NOMO-1 treated with DMSO at 0.1 percent for 48 hours (cell line): ENCODE measurements around the gene APC2.
A peak's percentile ranks its signal among the peaks of the same experiment; 100 is the strongest.
"Not testable (repeated sequence)": the region's sequence is repeated elsewhere in the genome, so short reads cannot be mapped to it uniquely, and the experiment has no call there.

ENCODE experiments used
- DNase-seq: peaks from one replicate; lab custom pipeline; 2025; ENCODE audit not compliant: unreplicated experiment; lab: John Stamatoyannopoulos, UW

APC2 gene

DNA sequence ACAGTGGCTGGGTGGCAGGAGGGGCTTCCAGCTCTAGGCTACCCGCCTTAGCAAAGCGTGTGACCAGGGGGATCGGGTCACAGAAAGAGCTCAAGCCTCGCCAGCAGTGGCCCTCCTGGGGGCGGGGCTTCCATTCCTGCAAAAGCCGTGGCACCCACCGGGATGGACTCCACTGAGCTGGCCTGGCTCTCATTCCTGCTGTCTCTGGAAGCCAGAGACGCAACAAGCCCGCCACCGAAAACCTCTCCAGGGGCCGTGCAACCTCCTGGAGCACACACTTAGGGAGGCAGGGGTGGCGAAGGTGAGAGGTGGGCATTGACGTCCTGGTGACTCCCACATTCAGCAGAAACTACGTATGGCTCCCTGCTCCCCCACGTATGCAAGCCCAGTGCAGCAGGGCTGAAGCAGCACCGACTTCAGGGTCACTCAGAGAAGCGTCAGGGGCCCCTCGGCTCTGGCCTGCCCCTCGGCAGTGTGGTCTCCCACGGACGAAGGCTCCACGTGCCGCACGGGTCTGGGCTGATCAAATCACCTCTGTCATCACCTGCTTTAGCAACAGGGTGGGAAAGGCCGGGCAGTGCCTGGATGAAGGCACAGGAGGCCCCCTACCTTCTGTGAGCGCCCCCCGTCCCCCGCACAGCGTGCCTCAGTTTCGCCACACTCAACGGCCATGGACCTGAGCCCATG, 26.0 kb downstream of the APC2 start:
- DNase-seq = no peak

DNA sequence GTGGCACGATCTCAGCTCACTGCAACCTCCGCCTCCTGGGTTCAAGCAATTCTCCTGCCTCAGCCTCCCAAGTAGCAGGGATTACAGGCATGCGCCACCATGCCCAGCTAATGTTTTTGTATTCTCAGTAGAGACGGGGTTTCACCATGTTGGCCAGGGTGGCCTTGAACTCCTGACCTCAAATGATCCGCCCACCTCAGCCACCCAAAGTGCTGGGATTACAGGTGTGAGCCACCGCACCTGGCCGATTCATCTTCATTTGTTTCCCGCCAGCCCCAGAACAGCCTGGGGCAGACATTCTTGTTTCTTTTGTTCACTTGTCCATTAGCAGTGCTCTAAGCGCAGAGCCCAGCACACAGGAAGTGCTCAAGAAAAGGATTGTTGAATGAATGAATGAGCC, 27.1 kb downstream of the APC2 start:
- not testable (repeated sequence) for DNase-seq

DNA sequence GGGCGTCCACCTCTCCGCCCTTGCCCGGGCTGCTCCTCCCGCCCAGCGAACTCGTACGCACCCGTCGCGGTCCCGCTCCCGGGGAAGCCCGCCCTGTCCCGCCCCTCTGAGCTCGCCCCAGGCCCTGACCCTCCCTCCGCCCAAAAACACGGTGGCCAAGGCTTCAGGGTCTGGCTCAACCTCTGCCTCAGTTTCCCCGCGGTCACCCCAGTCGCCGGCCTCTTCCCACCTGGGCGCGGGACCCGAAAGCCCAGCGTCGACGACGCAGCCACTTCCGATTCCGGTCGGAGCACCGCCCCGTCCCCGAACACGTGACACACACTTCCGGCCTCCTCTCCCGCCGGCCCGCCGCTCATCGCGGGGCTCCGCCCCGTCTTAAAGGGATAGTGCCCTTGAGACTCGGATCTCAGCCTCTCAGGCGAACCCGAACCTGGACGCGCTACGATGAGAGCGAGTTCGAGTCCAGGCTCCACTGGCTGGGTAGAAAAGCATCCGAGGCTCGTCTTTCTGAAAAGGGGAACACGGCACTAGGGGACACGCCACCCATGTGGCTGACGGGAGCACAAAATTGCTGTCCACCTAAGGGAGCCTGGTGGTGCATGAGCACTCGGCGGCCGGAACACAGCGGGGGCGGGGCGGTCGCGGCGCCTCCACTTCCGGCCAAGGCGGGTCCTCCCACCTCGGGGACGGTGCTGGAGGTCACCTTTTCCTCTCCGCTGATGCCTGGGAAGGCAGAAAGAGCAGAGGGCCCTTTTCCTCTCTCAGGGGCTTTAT, 29.2 kb downstream of the APC2 start, which contains the start of gene C19orf25:
C19orf25 (minus strand) TSS at position 282 of the 774 bp plus-strand sequence. CDS start 312 bp downstream, outside the sequence.
- DNase-seq = peak; percentile 93

DNA sequence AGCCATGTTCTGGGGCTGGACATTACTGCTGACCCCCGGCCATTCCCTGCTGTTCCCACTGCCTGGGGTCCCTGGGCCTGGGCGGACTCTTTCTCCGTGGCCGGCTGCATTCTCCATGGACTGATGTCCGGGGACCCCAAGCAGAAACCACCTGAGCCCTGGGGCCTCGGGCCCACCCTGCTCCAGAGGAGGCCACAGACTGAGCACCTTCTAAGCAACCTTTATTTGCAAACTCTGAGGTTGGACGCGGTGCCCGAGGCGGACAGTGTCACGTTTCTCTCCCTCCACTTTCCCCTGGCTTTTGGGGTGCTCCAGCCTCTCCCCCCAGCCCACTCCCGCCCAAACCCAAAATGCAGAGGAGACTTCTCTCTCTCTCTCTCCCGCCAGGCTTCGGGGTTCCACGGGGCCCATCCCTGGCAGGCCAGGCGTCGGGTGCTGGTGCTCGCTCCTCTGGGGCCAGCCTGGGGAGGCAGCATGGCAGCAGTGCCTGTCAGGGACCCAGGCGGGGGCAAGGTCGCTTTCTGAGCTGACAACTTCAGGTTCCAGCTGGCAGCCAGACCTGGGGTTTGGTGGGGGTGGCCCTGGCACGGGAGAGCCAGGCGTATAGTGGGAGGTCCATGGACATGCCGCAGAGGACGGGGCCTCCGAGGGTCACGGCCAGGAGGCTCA, 31.4 kb downstream of the APC2 start:
- DNase-seq = no peak

DNA sequence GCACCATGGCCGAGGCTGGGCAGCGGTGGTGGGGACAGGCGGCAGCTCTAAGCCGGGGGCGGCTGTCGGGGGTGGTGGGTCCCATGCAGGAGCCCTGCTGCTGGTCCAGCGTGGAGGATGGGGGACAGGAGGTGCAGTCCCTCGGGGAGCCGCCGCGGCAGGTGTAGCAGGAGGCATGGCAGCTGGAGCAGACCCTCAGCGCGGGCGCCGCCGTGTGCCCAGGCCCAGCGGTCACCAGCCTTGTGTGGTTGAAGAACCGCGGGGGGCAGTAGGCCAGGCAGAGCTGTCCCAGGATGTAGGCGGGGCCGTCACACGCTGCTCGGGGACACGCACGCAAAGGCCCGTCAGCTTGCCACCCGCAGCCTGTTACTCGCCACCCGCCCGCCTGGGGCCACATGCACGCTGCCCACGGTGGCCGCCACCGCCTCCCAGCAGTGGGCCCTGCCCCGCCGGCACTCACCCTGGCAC, 32.0 kb downstream of the APC2 start:
- DNase-seq = no peak

DNA sequence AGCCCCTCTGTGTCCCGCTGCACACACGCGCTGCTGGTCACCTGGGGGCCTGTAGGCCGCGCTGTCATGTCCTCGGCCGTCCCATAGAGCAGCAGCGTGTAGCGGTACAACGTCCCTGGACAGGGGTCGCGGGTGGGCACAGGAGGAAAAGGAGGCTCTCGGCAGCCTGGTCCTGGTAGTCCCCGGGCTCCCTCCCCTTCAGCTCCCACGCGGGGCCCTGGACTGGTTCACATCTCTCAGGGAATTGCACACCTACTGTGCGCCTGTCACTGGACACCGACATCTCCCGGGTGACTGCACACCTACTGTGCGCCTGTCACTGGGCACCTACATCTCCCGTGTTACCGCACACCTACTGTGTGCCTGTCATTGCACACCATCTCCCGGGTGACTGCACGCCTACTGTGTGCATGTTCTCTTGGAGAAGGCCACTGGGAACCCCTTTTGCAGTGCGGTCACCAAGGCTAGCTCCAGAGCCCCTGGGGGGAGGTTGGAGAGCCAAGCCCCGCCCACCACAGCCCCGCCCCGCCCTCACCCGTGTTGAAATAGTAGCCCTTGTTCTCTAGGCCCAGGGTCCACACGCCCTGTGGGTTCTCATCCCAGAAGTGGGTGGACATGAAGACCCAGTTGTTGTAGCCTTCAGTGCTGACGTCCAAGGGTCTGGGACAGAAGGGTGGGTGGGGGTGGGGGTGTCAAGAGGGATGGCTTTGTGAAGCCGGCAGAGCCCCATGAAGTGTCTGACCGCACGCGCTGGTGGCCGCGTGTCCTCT, 32.6 kb downstream of the APC2 start:
- no peak for DNase-seq

DNA sequence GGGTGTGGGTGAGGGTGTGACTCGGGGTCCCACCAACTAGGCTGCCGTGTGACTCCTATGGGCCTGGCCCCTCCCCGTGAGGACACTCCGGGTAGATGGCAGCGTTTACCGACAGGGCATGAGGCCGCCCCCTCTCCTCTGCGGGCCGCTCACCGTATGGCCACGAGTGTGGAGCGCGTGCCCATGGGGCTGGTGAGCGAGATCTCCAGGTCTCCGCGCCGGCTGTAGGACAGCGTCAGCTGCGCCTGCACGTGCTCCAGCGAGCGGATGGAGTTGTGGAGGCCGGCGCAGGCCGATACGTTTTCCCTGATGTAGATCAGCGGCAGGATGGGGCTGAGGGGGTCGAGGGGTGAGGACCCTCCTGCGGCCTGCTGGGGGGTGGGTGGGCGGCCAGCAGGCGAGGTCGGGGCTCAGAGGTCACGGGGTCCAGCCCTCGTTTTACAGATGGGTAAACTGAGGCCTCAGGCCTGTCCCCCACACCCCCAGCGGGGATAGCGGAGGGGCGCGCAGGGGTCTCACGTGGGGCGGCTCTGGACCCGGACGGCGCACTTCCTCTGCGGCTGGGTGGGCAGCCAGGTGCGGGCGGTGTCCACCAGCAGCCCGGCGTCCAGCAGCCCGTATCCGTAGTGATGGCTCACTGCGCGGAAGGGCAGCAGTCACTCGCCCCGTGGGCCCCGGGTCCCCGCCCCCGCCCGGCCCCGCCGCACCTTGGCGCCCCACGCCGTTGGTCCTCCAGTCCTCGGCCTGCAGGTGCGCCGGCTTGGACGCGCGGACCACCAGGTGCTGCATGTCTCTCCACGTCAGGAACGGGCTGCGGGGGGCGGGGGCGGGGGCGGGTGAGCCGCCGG, 33.4 kb downstream of the APC2 start:
- DNase-seq = no peak

DNA sequence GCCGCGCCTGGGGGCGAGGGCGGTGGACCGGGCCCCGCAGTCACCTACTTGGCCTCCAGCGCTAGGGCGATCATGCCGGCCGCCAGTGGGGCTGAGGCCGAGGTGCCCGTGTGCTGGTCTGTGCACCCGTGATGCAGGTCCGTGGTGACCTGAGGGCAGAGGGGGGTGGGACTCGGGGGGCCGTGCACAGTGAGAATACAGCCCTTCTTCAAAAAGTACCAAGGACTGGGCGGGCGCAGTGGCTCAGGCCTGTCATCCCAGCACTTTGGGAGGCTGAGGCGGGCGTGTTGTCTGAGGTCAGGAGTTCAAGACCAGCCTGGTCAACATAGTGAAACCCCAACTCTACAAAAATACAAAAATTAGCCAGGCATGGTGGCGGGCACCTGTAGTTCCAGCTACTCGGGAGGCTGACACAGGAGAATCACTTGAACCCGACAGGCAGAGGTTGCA, 34.1 kb downstream of the APC2 start:
- no peak for DNase-seq

DNA sequence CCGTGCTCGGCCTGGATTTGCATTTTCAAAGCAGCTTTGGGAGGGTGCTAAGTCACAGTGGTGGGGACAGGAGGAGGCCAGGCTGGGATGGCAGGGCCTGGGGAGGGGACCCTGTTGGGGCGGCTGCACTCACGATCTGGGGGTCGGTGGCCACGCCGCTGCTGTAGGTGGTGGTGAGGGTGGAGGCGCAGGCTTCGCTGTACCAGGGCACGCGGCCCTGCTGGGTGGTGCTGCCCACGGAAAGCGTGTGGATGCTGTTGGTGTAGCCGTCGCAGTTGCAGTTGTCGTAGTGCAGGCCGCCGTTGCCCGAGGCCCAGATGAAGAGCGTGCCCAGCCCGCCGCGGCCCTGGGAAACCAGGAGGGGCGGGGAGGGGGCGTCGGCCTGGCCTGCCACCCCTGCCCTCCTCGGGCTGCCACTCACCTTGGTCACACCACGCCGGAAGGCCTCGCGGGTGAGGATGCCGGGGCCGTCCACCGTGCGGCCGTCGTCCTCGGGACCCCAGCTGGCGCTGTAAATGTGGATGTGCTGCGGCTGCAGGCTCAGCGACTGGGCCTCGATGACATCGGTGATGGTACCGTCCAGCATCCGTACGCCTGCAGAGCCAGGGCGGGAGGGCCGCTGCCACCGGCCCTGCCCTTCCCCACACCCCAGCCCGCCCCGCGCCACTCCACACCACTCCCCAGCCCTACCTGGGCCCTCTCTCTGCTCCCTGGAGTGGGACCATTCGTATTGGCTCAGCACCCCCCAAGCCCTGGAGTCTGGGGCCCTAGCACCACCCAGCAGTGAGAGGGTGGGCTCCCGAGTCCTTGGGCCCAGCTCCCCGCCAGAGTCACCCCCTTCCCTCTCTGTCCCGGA, 37.0 kb downstream of the APC2 start:
- no peak for DNase-seq

DNA sequence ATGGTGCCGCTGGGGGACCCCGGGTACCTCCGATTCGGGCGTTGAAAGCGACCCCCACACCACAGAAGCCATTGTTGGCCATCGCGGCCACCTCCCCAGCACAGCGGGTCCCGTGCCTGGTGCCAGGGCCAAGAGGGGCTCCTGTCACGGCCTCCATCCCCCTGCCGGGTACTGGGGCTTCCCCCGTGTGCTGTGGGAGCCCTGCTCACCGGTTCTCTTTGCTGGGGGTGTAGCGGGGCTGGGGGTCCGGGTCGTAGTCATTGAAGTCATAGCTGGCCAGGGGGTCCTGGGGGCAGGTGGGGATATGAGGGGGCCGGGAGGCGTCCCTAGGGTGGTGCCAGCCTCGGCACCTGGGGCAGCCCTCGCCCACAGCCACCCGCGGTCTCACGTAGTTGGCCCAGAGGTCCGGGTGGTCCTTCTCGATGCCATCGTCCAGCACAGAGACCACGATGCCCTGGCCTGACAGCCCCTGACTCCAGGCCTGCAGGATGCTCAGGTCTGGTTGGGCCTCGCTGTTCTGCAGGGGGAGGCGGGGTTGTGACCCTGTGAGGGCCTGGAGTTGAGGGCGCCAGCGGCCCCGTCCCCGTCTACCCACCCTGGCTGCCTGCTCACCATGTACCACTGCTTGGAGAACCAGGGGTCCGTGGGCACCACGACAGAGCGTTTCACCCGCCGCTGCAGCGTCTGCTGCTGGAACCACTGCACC, 37.8 kb downstream of the APC2 start:
- no peak for DNase-seq

DNA sequence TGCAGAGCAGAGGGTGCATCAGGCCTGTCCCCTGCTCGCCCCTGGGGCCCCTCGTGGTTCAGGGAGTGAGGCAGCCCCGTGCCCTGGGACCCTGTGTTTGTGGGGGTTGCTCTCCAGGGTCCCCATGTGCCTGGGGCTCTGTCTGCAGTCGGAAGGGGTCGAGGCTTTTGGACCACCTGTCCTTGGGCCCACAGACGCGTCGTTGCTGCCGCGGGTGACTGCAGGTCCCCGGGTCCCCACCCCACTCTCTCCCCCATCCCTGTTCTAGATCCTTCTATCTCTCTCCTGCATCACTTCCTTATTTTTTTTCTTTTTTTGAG, 38.3 kb downstream of the APC2 start:
- no peak for DNase-seq

DNA sequence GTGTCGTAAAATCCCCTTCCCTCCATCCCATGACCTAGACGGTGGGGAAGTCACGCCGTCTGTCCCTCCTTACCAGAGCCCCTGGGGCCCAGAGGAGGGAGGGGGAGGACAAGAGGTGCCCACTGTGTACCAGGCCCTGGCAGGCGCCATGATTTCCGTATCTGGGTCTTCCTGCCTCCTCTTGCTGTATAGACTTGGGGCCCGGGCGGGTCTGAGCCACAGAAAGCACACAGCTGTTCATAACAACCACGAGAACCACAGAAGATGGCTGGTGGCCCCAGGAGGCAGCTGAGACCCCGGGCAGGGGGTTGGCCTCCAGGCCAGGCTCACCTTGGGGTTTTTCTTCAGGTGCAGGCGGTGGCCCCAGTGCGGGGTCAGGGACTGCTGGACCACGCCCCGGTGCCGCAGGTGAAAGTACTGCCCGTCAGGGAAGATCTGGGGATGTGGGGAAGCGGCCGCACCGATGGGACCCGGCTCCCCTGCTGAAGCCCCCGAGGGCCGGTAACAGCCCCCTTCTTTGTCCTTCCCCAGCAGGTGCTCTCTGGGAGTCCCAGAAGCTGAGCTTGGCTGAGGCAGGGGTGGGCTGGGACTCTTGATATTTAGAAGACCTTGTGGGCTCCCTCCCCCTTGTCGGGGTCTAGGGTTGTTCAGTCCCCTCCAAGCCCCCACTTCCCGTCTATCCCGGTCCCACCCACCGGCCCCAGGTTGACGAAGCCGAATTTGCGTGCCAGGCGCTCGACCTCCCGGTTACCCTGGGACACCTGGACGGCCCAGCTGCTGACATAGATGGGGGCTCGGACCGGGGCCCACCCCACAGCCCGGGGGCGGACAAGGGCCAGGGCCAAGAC, 39.8 kb downstream of the APC2 start:
- DNase-seq = peak; percentile 13

DNA sequence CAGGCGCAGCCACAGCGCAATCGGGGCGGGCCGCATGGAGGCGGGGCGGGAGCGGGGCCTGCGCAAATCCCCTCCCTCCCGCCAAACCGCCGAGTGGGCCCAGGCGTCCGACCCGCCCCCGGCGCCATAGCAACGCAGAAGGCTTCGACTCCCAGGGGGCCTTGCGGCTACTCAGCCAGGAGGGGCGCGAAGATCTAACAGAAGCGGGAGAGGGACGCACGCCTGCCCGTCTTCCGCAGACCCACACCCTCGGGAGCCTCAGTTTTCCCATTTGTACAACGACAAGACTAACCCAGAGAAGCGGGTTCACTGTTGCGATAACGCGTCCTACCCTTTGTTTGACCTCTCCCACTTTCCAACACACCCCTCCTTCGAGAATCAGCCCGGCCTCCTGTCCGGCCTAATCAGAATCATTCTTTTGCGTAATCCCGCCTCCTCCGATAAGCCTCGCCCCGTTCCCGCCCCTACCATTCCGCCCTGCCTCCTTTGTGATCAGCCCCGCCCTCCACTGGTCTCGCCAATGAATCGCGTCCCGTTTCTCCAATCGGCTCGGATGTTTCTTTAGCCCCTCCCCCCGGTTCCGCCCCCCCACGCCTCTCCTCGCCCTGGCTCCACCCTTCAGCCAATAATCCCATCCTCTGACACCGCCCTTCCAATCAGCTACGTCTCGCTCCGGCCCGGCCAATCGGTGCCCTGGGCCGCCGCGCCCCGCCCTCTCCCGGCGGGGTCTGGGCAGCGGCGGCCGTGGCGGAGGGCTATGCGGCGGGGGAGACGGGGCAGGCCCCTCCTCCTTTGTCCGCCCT, 40.6 kb downstream of the APC2 start, which contains the start of gene PCSK4:
PCSK4 (minus strand) TSS at position 40 of the 803 bp plus-strand sequence; CDS start at position 36, 4 bp downstream.
- DNase-seq = peak; percentile 98

DNA sequence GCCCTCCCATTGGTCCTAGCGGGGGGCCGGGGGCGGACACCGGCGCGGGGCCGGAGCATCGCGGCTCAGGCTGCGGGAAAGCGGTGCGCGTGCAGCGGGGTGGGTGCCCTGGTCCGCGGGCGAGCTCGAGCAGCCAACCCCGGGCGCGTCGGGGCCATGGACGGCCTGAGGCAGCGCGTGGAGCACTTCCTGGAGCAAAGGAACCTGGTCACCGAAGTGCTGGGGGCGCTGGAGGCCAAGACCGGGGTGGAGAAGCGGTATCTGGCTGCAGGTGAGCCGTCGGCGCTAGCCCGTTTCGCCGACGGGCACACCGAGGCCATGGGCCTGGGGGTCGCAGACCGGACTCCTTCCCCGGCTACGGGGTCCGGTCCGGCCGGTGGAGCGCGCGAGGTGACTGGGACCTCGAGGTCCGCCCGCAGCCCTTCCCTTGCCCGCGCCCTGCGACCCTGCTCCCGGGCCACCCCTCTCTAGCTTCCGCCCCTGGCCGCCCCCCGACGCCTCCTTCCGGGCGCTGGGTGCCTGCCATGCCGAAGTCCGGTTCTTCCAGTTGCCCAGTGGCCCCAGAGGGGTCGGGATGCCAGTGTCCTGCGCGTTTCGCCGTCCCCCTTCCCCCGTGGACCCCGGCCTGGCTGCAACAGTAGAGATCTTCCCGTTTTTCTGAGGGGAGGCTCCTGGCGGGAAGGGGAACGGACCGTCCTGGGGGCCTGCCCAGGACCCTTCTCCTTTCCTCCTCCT, 41.4 kb downstream of the APC2 start, which contains the start of gene REEP6:
REEP6 (plus strand) TSS at position 68 of the 735 bp plus-strand sequence; CDS start at position 157, 89 bp downstream.
- no peak for DNase-seq

DNA sequence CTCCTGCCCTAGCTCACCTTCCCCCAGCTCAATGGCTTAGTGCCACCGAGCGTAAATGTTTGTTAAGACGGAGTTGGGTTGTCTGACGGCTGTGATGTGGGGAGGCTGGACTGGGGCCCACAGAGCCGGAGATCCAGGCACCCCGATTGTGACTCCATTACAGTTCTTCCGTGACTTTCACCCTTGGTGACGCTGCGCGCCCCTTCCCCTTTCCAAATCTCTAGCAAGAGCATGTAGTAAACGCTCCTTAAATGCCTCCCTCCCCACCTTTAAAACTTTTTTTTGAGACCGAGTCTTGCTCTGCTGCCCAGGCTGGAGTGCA, 41.9 kb downstream of the APC2 start:
- DNase-seq = no peak

DNA sequence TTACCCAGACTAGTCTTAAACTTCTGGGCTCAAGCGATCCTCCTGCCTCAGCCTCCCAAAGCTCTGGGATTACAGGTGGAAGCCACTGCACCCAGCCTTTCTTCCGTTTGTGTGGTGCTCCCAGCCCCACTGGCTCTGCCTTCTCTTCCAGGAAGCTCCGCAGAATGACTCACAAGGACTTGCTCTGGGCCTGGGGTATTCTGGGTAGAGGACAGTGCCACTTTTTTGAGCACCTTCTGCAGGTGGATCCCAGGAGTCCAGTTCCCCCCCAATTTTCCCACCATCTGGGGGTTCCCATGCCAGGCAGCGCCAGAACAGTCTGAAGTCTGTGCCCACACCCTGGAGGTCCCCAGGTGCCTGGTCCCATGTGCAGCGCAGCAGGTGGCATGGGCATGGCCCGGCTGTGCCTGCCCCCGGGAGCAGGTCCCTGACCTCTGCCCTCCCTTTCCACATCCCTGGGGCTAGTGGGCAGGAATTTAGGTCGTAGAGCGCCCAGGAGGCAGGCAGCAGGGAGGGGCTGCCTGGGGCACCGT, 42.6 kb downstream of the APC2 start:
- DNase-seq = no peak
